HL-60 (cell line): Measurements from ENCODE around the gene SYT5.

ENCODE experiments used
- CTCF ChIP-seq: IDR thresholded peaks from one replicate; pipeline ENCODE4 v1.5.1; 2011; ENCODE audit warnings: low read length, control low read depth, inconsistent platforms; ENCODE audit not compliant: insufficient read depth
- GABPA ChIP-seq: IDR thresholded peaks from 2 replicates; pipeline ENCODE4 v1.6.1; 2012; ENCODE audit warnings: low read depth
- POLR2AphosphoS5 ChIP-seq: IDR thresholded peaks from 2 replicates; pipeline ENCODE4 v1.6.1; 2012; ENCODE audit warnings: low read depth
- REST ChIP-seq: IDR thresholded peaks from 2 replicates; pipeline ENCODE4 v1.6.1; 2012; ENCODE audit warnings: low read depth; ENCODE audit not compliant: insufficient replicate concordance
- SPI1 ChIP-seq: IDR thresholded peaks from 2 replicates; pipeline ENCODE4 v1.6.1; 2012; ENCODE audit warnings: low read depth, mild to moderate bottlenecking, borderline replicate concordance

GRCh38 chr19:55189403-55189835 is 9.3 kb upstream of the SYT5 start:
- TF ChIP-seq CTCF, result no peak
- no peak for TF ChIP-seq REST
- no peak for TF ChIP-seq POLR2AphosphoS5
- TF ChIP-seq SPI1, result no peak
- TF ChIP-seq GABPA, result no peak
